K562 (cell line): ENCODE measurements around the gene RIOK3. TPM values are rescaled to one million over a fixed set of nuclear protein-coding genes. Genes with fewer than 3 reads are reported as not detected.

Experiments
- ATAC-seq: fragments of 200-7000 bp; cut with Tn5 transposase; 3 replicates; pipeline ENCODE4 v1.9.1; 2020; ENCODE audit warnings: moderate library complexity
- BruUV-seq: library from RNA; stranded (reverse); fragments of 400-500 nt; replicated peaks from 2 replicates; lab custom pipeline; 2021; lab: Mats Ljungman, UMichigan
- CTCF ChIA-PET: fragments of 300-600 bp; formaldehyde crosslinking; extraction: SDS; loops from one replicate; lab custom pipeline; 2021; ENCODE audit warnings: low intra/inter-chr PET ratio; lab: Yijun Ruan, JAX
- POLR2A ChIA-PET: fragments of 300-600, 350-650 bp; sonication (Branson Sonifier 250); formaldehyde crosslinking; extraction: SDS; loops from one replicate; lab custom pipeline; 2021; ENCODE audit warnings: antibody characterized with exemption, inconsistent platforms; lab: Yijun Ruan, JAX
- DNase-seq, 4 experiments: peaks; one replicate each; pipeline versions ENCODE4 v3.0.0 to v3.0.0-alpha.2; 2011 to 2018; ENCODE audit warnings: low spot score in 3 of 4, mixed read lengths in 3 of 4; ENCODE audit errors: extremely low read depth in 1 of 4
- FAIRE-seq: peaks from 2 replicates; lab custom pipeline; 2011; peaks lifted over from hg19 to GRCh38; lab: Jason Lieb, UNC
- H2AFZ ChIP-seq: 2 replicates; pipeline ENCODE4 v1.6.0; 2011; ENCODE audit warnings: low read depth, low read length, control low read depth, inconsistent platforms
- H3K27ac ChIP-seq: fragments of 200-600 bp; 3 replicates; pipeline ENCODE4 v1.8.0; 2011; ENCODE audit warnings: low read depth, mild to moderate bottlenecking, control low read depth, inconsistent platforms, low read length, moderate library complexity, mixed read lengths; ENCODE audit errors: extremely low read depth
- H3K27me3 ChIP-seq, 2 experiments: fragments of 300-600 bp in 1 of 2; 2 replicates in 1 of 2; 3 replicates in 1 of 2; pipeline versions ENCODE4 v1.6.0 to v1.8.0; 2011; ENCODE audit warnings: inconsistent platforms in 2 of 2, low read length in 2 of 2, mild to moderate bottlenecking in 1 of 2, mixed read lengths in 1 of 2, moderate library complexity in 1 of 2; ENCODE audit not compliant: control insufficient read depth in 2 of 2, insufficient read depth in 2 of 2
- H3K36me3 ChIP-seq: fragments of 300-600 bp; 3 replicates; pipeline ENCODE4 v1.8.0; 2011; ENCODE audit warnings: mild to moderate bottlenecking, low read length, inconsistent platforms; ENCODE audit not compliant: control insufficient read depth, insufficient read depth
- H3K4me1 ChIP-seq, 2 experiments: fragments of 200-600 bp in 1 of 2; replicated peaks in 1 of 2; 2 replicates in 1 of 2; 3 replicates in 1 of 2; pipeline versions ENCODE4 v1.5.1 to v1.8.0; 2011; ENCODE audit warnings: inconsistent platforms in 2 of 2, low read length in 2 of 2, mild to moderate bottlenecking in 1 of 2, mixed read lengths in 1 of 2, moderate library complexity in 1 of 2; ENCODE audit not compliant: control insufficient read depth in 2 of 2, insufficient read depth in 2 of 2
- H3K4me2 ChIP-seq: 2 replicates; pipeline ENCODE4 v1.6.1; 2011; ENCODE audit warnings: low read length, control low read depth, inconsistent platforms, mixed read lengths; ENCODE audit not compliant: insufficient read depth
- H3K4me3 ChIP-seq: fragments of 200-600 bp; sonication (generic), shearing (Covaris generic); 2 replicates; pipeline ENCODE4 v1.5.1; 2016; ENCODE audit warnings: control low read depth, inconsistent platforms
- H3K79me2 ChIP-seq: fragments of 200-600 bp; 3 replicates; pipeline ENCODE4 v1.8.0; 2011; ENCODE audit warnings: low read length, inconsistent platforms; ENCODE audit not compliant: control insufficient read depth, insufficient read depth
- H3K9ac ChIP-seq, 2 experiments: 2 replicates each; pipeline versions ENCODE4 v1.6.0 to v1.6.1; 2011; ENCODE audit warnings: low read depth in 2 of 2, low read length in 2 of 2, control low read depth in 1 of 2, inconsistent platforms in 1 of 2, mild to moderate bottlenecking in 1 of 2, mixed read lengths in 1 of 2; ENCODE audit not compliant: insufficient read depth in 1 of 2
- H3K9me1 ChIP-seq: one replicate; pipeline ENCODE4 v1.6.0; 2011; ENCODE audit warnings: inconsistent platforms, mild to moderate bottlenecking, low read length, moderate library complexity; ENCODE audit not compliant: control insufficient read depth, insufficient read depth
- H3K9me3 ChIP-seq: replicated peaks from 2 replicates; pipeline ENCODE4 v1.5.1; 2011; ENCODE audit warnings: low read depth, low read length, inconsistent platforms; ENCODE audit not compliant: control insufficient read depth, insufficient read depth
- H4K20me1 ChIP-seq: replicated peaks from 2 replicates; pipeline ENCODE4 v1.6.1; 2011; ENCODE audit warnings: low read length, inconsistent platforms, mixed read lengths; ENCODE audit not compliant: control insufficient read depth, insufficient read depth
- CC2D1A ChIP-seq: fragments of 450-650 bp; IDR thresholded peaks from 2 replicates; pipeline ENCODE4 v1.6.1; 2017; ENCODE audit warnings: mild to moderate bottlenecking
- IRF2 ChIP-seq: sonication (generic); formaldehyde crosslinking; IDR thresholded peaks from 2 replicates; pipeline ENCODE4 v1.8.1; 2022; ENCODE audit warnings: mild to moderate bottlenecking, missing genetic modification reagents
- RHOXF2B ChIP-seq: fragments of 250-450 bp; sonication (Bioruptor Pico); conservative IDR thresholded peaks from 2 replicates; pipeline ENCODE4 v1.5.1; 2021
- WGBS: fragments of 100-300 bp; shearing (Covaris generic); methylation state at CpG from one replicate; pipeline ENCODE4 v1.1.6; 2016; ENCODE audit warnings: low coverage, mixed read lengths; ENCODE audit not compliant: insufficient coverage; ENCODE audit errors: missing lambda C conversion rate; 5-methylcytosine and 5-hydroxymethylcytosine counted together
- in situ Hi-C: fragments of 300-500 bp; cut with MboI; formaldehyde crosslinking; loops from 4 replicates; pipeline ENCODE4 v1.15.0; 2018; ENCODE audit warnings: inconsistent platforms, mixed read lengths
- intact Hi-C: fragments of 100-400 bp; cut with micrococcal nuclease; formaldehyde crosslinking; loops from 2 replicates; pipeline ENCODE4 v1.14.2; 2022
- polyA plus RNA-seq, 8 experiments: library from polyadenylated mRNA; depleted of rRNA in 4 of 8; stranded (reverse) in 5 of 8; unstranded in 3 of 8; fragments of >200 nt; fragmentation: Nextera tagmentation in 2 of 8; fragmentation: Illumina TruSeq in 1 of 8; extraction: Ambion mirVana in 2 of 8; extraction: Trizol in 1 of 8; gene quantifications; 2 replicates each; pipeline versions ENCODE4 v1.2.1 to v1.2.3, GENCODE V29; 2011 to 2014; ENCODE audit warnings: inconsistent platforms in 1 of 8, missing spikeins in 1 of 8
- total RNA-seq, 7 experiments: library from RNA; depleted of rRNA in 6 of 7; stranded (reverse); fragments of >200 nt in 6 of 7; fragmentation: Illumina TruSeq in 2 of 7; extraction: Trizol in 2 of 7; gene quantifications; 2 replicates each; pipeline versions ENCODE4 v1.2.1 to v1.2.3, GENCODE V29; 2011 to 2021; ENCODE audit warnings: low replicate concordance in 1 of 7
- TF ChIP-seq, protein P1 (sequence below): fragments of 450-650 bp; IDR thresholded peaks from 2 replicates; pipeline ENCODE4 v1.6.1; 2017; ENCODE audit warnings: antibody characterized with exemption, mild to moderate bottlenecking

RIOK3 gene
- total and polyA plus RNA-seq, 9 of the 15 experiments (the other 6 are each of a cell fraction or from before 2014, with no cell fraction given) = 21.4 to 89.5 (median 62.9) TPM

DNA sequence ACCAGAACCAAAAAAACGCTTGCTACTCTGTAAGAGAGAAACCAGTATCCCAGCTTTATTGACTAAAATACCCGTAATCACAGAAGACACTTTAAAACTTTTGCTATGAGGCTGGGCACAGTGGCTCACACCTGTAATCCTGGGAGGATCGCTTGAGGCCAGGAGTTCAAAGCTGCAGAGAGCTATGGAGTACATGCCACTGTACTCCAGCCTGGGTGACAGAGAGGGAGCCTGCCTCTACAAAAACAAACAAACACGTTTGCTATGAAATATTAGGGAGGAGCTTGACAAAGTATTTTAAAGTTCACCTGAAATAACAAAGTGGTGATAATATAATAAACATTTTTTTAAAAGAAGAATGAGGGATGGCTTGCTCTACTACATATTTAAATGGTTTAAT is 28.5 kb upstream of the RIOK3 start:
- no peak overlapping the region for H3K4me2 ChIP-seq
- H2AFZ ChIP-seq = no peak overlapping the region
- H3K4me1 ChIP-seq = peaks cover 12 to 19% of the 10 kb centered on the region in 2 experiments; a peak in 4 of 5 replicates
- no peak overlapping the region for H3K27ac ChIP-seq
- peaks cover 6% of the 10 kb centered on the region for H3K9me1 ChIP-seq
- FAIRE-seq = no peak
- TF ChIP-seq, protein P1, sequence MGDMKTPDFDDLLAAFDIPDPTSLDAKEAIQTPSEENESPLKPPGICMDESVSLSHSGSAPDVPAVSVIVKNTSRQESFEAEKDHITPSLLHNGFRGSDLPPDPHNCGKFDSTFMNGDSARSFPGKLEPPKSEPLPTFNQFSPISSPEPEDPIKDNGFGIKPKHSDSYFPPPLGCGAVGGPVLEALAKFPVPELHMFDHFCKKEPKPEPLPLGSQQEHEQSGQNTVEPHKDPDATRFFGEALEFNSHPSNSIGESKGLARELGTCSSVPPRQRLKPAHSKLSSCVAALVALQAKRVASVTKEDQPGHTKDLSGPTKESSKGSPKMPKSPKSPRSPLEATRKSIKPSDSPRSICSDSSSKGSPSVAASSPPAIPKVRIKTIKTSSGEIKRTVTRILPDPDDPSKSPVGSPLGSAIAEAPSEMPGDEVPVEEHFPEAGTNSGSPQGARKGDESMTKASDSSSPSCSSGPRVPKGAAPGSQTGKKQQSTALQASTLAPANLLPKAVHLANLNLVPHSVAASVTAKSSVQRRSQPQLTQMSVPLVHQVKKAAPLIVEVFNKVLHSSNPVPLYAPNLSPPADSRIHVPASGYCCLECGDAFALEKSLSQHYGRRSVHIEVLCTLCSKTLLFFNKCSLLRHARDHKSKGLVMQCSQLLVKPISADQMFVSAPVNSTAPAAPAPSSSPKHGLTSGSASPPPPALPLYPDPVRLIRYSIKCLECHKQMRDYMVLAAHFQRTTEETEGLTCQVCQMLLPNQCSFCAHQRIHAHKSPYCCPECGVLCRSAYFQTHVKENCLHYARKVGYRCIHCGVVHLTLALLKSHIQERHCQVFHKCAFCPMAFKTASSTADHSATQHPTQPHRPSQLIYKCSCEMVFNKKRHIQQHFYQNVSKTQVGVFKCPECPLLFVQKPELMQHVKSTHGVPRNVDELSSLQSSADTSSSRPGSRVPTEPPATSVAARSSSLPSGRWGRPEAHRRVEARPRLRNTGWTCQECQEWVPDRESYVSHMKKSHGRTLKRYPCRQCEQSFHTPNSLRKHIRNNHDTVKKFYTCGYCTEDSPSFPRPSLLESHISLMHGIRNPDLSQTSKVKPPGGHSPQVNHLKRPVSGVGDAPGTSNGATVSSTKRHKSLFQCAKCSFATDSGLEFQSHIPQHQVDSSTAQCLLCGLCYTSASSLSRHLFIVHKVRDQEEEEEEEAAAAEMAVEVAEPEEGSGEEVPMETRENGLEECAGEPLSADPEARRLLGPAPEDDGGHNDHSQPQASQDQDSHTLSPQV = no peak
- TF ChIP-seq IRF2 (no peak), RHOXF2B (CRISPR knock-in tag) (no peak), CC2D1A (no peak)
- no peak for DNase-seq
- WGBS = 51% methylated on average over 4 of the region's 4 CpGs
- no peaks in the 10 kb centered on the region for H3K79me2 ChIP-seq
- CTCF ChIA-PET = no interaction called here
- H3K9me3 ChIP-seq = no peaks in the 10 kb centered on the region
- no peak overlapping the region for H3K9ac ChIP-seq
- H3K27me3 ChIP-seq = no peaks in the 10 kb centered on the region
- in situ Hi-C loops = no loop called here
- intact Hi-C loops = no loop called here
- BruUV-seq = no TSS peak
- POLR2A ChIA-PET = interaction anchor here (1.1 kb wide), 1 partner anchor 9 kb away, joined by 4 read pairs; no protein-coding TSS in a partner anchor
- H4K20me1 ChIP-seq = no peaks in the 10 kb centered on the region
- peaks cover 1% of the 10 kb centered on the region; the same call in 1 of the 3 replicates for H3K36me3 ChIP-seq
- no peak for ATAC-seq
- no peak overlapping the region for H3K4me3 ChIP-seq
